Sigmoid colon (tissue), 7 donors: ENCODE data around the gene CSAD. TPM values are rescaled to one million over a fixed set of nuclear protein-coding genes. Genes with fewer than 3 reads are reported as not detected.
"Not testable (repeated sequence)": the region's sequence is repeated elsewhere in the genome, so short reads cannot be mapped to it uniquely, and the experiment has no call there.

Experiments used
- DNase-seq: peaks from one replicate; pipeline ENCODE4 v3.0.0-alpha.2; 2019
- H3K27ac ChIP-seq, 4 donors: fragments of 200-600 bp; sonication (generic); one replicate each; pipeline ENCODE4 v1.5.1; 2016 to 2019; ENCODE audit warnings: mild to moderate bottlenecking in 1 of 4
- H3K27me3 ChIP-seq, 3 donors: fragments of 200-600 bp; sonication (generic); one replicate each; pipeline ENCODE4 v1.5.1; 2019; ENCODE audit warnings: mild to moderate bottlenecking in 1 of 3
- H3K36me3 ChIP-seq, 4 donors: fragments of 200-600 bp; sonication (generic); one replicate each; pipeline ENCODE4 v1.5.1; 2016 to 2019
- H3K4me1 ChIP-seq, 4 donors: fragments of 200-600 bp; sonication (generic); one replicate each; pipeline ENCODE4 v1.5.1; 2017 to 2019
- H3K4me3 ChIP-seq, 4 donors: fragments of 200-600 bp; sonication (generic); one replicate each; pipeline ENCODE4 v1.5.1; 2017 to 2019; ENCODE audit warnings: mild to moderate bottlenecking in 2 of 4, moderate library complexity in 1 of 4
- H3K9me3 ChIP-seq, 4 donors: fragments of 200-600 bp in 3 of 4; sonication (generic) in 3 of 4; one replicate each; pipeline versions ENCODE4 v1.5.1 to v1.6.1; 2013 to 2019
- CTCF ChIP-seq, 4 experiments: fragments of 450-650 bp in 3 of 4; fragments of 200-600 bp in 1 of 4; IDR thresholded peaks; one replicate each; pipeline ENCODE4 v1.5.1; 2016 to 2019; ENCODE audit warnings: antibody characterized with exemption in 4 of 4, mild to moderate bottlenecking in 3 of 4, moderate library complexity in 2 of 4
- EP300 ChIP-seq, 4 donors: sonication (generic); formaldehyde crosslinking; IDR thresholded peaks; one replicate each; pipeline ENCODE4 v1.6.1; 2017; ENCODE audit warnings: antibody characterized with exemption in 4 of 4
- POLR2A ChIP-seq, 2 donors: fragments of 450-650 bp; IDR thresholded peaks; one replicate each; pipeline ENCODE4 v1.6.1; 2016; ENCODE audit warnings: antibody characterized with exemption in 2 of 2, mild to moderate bottlenecking in 2 of 2, moderate library complexity in 2 of 2
- POLR2AphosphoS5 ChIP-seq, 4 donors: sonication (generic); formaldehyde crosslinking; IDR thresholded peaks; one replicate each; pipeline ENCODE4 v1.6.1; 2017; ENCODE audit warnings: antibody characterized with exemption in 4 of 4
- WGBS, 2 donors: extraction: QIAGEN DNeasy Blood & Tissue Kit; methylation state at CpG; one replicate each; pipeline ENCODE4 v1.1.7; 2013; 5-methylcytosine and 5-hydroxymethylcytosine counted together
- intact Hi-C: fragments of 100-400 bp; cut with DNase I; formaldehyde crosslinking; loops from one replicate; pipeline ENCODE4 v1.15.1; 2023
- polyA plus RNA-seq, 3 donors: library from polyadenylated mRNA; stranded (reverse); fragments of 200-250 nt; gene quantifications; one replicate each; pipeline ENCODE4 v1.2.3, GENCODE V29; 2013
- small RNA-seq, 3 donors: library from RNA; depleted of rRNA; stranded (forward); fragments of <200 nt; gene quantifications; one replicate each; pipeline ENCODE3, GENCODE V24; 2016
- total RNA-seq, 4 donors: library from RNA; depleted of rRNA; stranded (reverse); fragments of >200 nt; gene quantifications; one replicate each; pipeline ENCODE4 v1.1.0, GENCODE V29; 2016
- donor health status: healthy with polysubstance abuse.
- donor health status: Bipolar disorder and iron deficiency.
- donor health status: healthy.

CSAD gene
- total and polyA plus RNA-seq, 7 donors = 1.2 to 51.0 (median 19.6) TPM

GRCh38 chr12:53115112-53115890, 65.4 kb downstream of the CSAD start:
- WGBS, 2 donors = 92 to 95% methylated on average over 33 of the region's 33 CpGs
- Histone ChIP-seq H3K27me3 (no peaks in the 10 kb centered on the region), H3K9me3 (no peaks in the 10 kb centered on the region), H3K36me3 (no peaks in the 10 kb centered on the region), H3K4me1 (peaks cover 0 to 11% (median 3%) of the 10 kb centered on the region in 4 donors), H3K4me3 (no peak overlapping the region), H3K27ac (no peak overlapping the region)
- TF ChIP-seq EP300 (IDR thresholded peaks at IDR 0.05) (no peak), CTCF (IDR thresholded peaks at IDR 0.05) (no peak), POLR2AphosphoS5 (IDR thresholded peaks at IDR 0.05) (no peak), POLR2A (IDR thresholded peaks at IDR 0.05) (no peak)
- intact Hi-C loops = no loop called here
- no peak for DNase-seq

- H3K4me1 ChIP-seq = peaks cover 0 to 11% (median 3%) of the 10 kb centered on the region in 4 donors
- intact Hi-C loops = no loop called here
- no peaks in the 10 kb centered on the region for H3K9me3 ChIP-seq
- H3K27ac ChIP-seq = no peak overlapping the region
- TF ChIP-seq CTCF (IDR thresholded peaks at IDR 0.05) = no peak
- no peak for TF ChIP-seq POLR2AphosphoS5 (IDR thresholded peaks at IDR 0.05)
- TF ChIP-seq EP300 (IDR thresholded peaks at IDR 0.05) = no peak
- H3K27me3 ChIP-seq = no peaks in the 10 kb centered on the region
- DNase-seq = no peak
- no peaks in the 10 kb centered on the region for H3K36me3 ChIP-seq
- H3K4me3 ChIP-seq = no peak overlapping the region
These were observed 66.8 kb downstream of the CSAD start for GRCh38 chr12:53113951-53114350.

- WGBS, 2 donors = 35 to 70% methylated on average over 12 of the region's 12 CpGs
- Histone ChIP-seq H3K4me3 (no peak overlapping the region), H3K9me3 (no peaks in the 10 kb centered on the region), H3K4me1 (peaks cover 0 to 11% (median 3%) of the 10 kb centered on the region in 4 donors), H3K27ac (no peak overlapping the region), H3K36me3 (no peaks in the 10 kb centered on the region), H3K27me3 (no peaks in the 10 kb centered on the region)
- intact Hi-C loops = no loop called here
- no peak for DNase-seq
- TF ChIP-seq EP300 (IDR thresholded peaks at IDR 0.05) = no peak
- no peak for TF ChIP-seq POLR2A (IDR thresholded peaks at IDR 0.05)
- TF ChIP-seq CTCF (IDR thresholded peaks at IDR 0.05) = no peak
- no peak for TF ChIP-seq POLR2AphosphoS5 (IDR thresholded peaks at IDR 0.05)
These were observed 67.5 kb downstream of the CSAD start for GRCh38 chr12:53113136-53113705.

GRCh38 chr12:53112431-53112830, 68.3 kb downstream of the CSAD start:
- peaks cover 0 to 11% (median 4%) of the 10 kb centered on the region in 4 donors for H3K4me1 ChIP-seq
- H3K9me3 ChIP-seq, DNase-seq, intact Hi-C loops, H3K27ac ChIP-seq, H3K4me3 ChIP-seq, H3K27me3 ChIP-seq, H3K36me3 ChIP-seq: not testable (repeated sequence)
- WGBS, 2 donors = 94 to 95% methylated on average over 7 of the region's 7 CpGs

Small RNA genes within 50 kb of the gene (small RNA-seq; reads per million reads assigned to genes)
- gene HIGD1AP1 (0 reads per million in 3 donors), gene RNU6-333P (0 reads per million in 3 donors)

Other genes with a start within 250 kb of the CSAD start
- 1 to 10 TPM; 1.5 to 3.9 (median 2.5) TPM for gene KRT18, start 231.8 kb downstream of the CSAD start, total RNA-seq
- gene KRT18, start 231.8 kb downstream of the CSAD start, polyA plus RNA-seq = 100 to 1,000 TPM; 596 to 847 (median 800) TPM
- 100 to 1,000 TPM; 475 to 575 (median 524) TPM for gene EIF4B, start 174.5 kb downstream of the CSAD start, total RNA-seq
- gene EIF4B, start 174.5 kb downstream of the CSAD start, polyA plus RNA-seq = 100 to 1,000 TPM; 136 to 233 (median 218) TPM
- 100 to 1,000 TPM; 109 to 117 (median 113) TPM for gene TNS2, start 130.9 kb downstream of the CSAD start, total RNA-seq
- 10 to 100 TPM; 12.5 to 60.1 (median 47.4) TPM for gene TNS2, start 130.9 kb downstream of the CSAD start, polyA plus RNA-seq
- 10 to 100 TPM; 31.9 to 41.4 (median 35.7) TPM for gene SPRYD3, start 101.5 kb downstream of the CSAD start, total RNA-seq
- 10 to 100 TPM; 20.1 to 33.4 (median 27.0) TPM for gene SPRYD3, start 101.5 kb downstream of the CSAD start, polyA plus RNA-seq
- gene IGFBP6, start 83.3 kb downstream of the CSAD start, total RNA-seq = 100 to 1,000 TPM; 127 to 444 (median 384) TPM
- 100 to 1,000 TPM in 1 of 3 donors, 10 to 100 TPM in 1, 1 to 10 TPM in 1; 3.0 to 133 (median 35.9) TPM for gene IGFBP6, start 83.3 kb downstream of the CSAD start, polyA plus RNA-seq
- under 1 TPM in 2 of 4 donors, not detected in 2; 0.41 to 0.55 TPM for gene SOAT2, start 77.4 kb downstream of the CSAD start, total RNA-seq
- gene SOAT2, start 77.4 kb downstream of the CSAD start, polyA plus RNA-seq = under 1 TPM in 1 of 3 donors, not detected in 2; 0.09 TPM
- gene ZNF740, start 203 bp downstream of the CSAD start, total RNA-seq = 10 to 100 TPM; 10.3 to 16.6 (median 15.8) TPM
- gene ZNF740, start 203 bp downstream of the CSAD start, polyA plus RNA-seq = 10 to 100 TPM in 1 of 3 donors, 1 to 10 TPM in 2; 2.3 to 12.0 (median 2.4) TPM
- 1 to 10 TPM in 3 of 4 donors, under 1 TPM in 1; 0.95 to 2.9 (median 1.3) TPM for gene ITGB7, start 26.3 kb upstream of the CSAD start, total RNA-seq
- gene ITGB7, start 26.3 kb upstream of the CSAD start, polyA plus RNA-seq = 10 to 100 TPM in 2 of 3 donors, 1 to 10 TPM in 1; 3.6 to 19.9 (median 13.5) TPM
- 10 to 100 TPM in 3 of 4 donors, 1 to 10 TPM in 1; 9.9 to 17.2 (median 15.4) TPM for gene RARG, start 51.3 kb upstream of the CSAD start, total RNA-seq
- gene RARG, start 51.3 kb upstream of the CSAD start, polyA plus RNA-seq = 10 to 100 TPM in 1 of 3 donors, 1 to 10 TPM in 2; 3.2 to 10.3 (median 6.0) TPM
- 1 to 10 TPM in 1 of 4 donors, under 1 TPM in 3; under 0.01 to 1.9 (median 0.22) TPM for gene ESPL1, start 87.4 kb upstream of the CSAD start, total RNA-seq
- gene ESPL1, start 87.4 kb upstream of the CSAD start, polyA plus RNA-seq = 1 to 10 TPM; 4.2 to 7.6 (median 5.5) TPM
- gene PFDN5, start 114.6 kb upstream of the CSAD start, total RNA-seq = 1,000 to 10,000 TPM in 2 of 4 donors, 100 to 1,000 TPM in 2; 757 to 1,153 (median 947) TPM
- 1,000 to 10,000 TPM in 1 of 3 donors, 100 to 1,000 TPM in 2; 759 to 1,604 (median 819) TPM for gene PFDN5, start 114.6 kb upstream of the CSAD start, polyA plus RNA-seq
- 10 to 100 TPM; 43.5 to 55.4 (median 50.2) TPM for gene MYG1, start 118.8 kb upstream of the CSAD start, total RNA-seq
- 10 to 100 TPM; 26.1 to 59.6 (median 54.1) TPM for gene MYG1, start 118.8 kb upstream of the CSAD start, polyA plus RNA-seq
- 10 to 100 TPM; 38.2 to 62.0 (median 47.4) TPM for gene AAAS, start 140.7 kb upstream of the CSAD start, total RNA-seq
- 10 to 100 TPM; 10.6 to 35.6 (median 15.0) TPM for gene AAAS, start 140.7 kb upstream of the CSAD start, polyA plus RNA-seq
- not detected for gene SP7, start 155.4 kb upstream of the CSAD start, total RNA-seq
- not detected for gene SP7, start 155.4 kb upstream of the CSAD start, polyA plus RNA-seq
- 10 to 100 TPM; 53.2 to 69.8 (median 61.0) TPM for gene SP1, start 199.3 kb upstream of the CSAD start, total RNA-seq
- 10 to 100 TPM; 11.4 to 32.8 (median 16.0) TPM for gene SP1, start 199.3 kb upstream of the CSAD start, polyA plus RNA-seq
- gene AMHR2, start 242.9 kb upstream of the CSAD start, total RNA-seq = not detected
- gene AMHR2, start 242.9 kb upstream of the CSAD start, polyA plus RNA-seq = under 1 TPM in 1 of 3 donors, not detected in 2; 0.60 TPM